Measurements from ENCODE around the gene MAPK8. TPM values are rescaled to one million over a fixed set of nuclear protein-coding genes. Genes with fewer than 3 reads are reported as not detected.

Gene MAPK8
- total and polyA plus RNA-seq, 12 donors, result 7.4 to 41.9 (median 30.0) TPM

DNA sequence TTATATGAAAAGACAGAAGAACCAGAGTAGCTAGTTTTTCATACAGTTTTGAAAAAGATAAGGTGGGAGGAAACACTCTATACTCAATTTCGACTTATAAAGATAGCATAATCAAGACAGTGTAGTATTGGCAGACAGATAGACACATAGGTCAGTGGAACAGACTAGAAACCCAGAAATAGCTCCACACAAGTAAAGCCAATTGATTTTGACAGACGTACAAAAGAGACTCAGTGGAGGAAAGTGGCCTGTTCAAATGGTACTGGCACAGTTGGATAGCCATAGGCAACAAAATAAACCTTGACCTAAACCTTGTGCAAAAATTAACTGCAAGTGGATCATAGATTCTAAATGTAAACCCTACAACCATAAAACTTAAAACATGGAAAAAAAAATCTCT is 46.8 kb downstream of the MAPK8 start:
- Histone ChIP-seq H3K27me3 (no peaks in the 10 kb centered on the region), H3K9me3 (peaks cover 0 to 12% (median 3%) of the 10 kb centered on the region in 11 donors), H3K36me3 (no peaks in the 10 kb centered on the region), H3K27ac (no peak overlapping the region), H3K4me3 (no peak overlapping the region), H3K4me1 (peaks cover 0 to 30% (median 8%) of the 10 kb centered on the region in 9 donors)
- intact Hi-C loops (cut with DNase I), result no loop called here
- TF ChIP-seq, protein P1, sequence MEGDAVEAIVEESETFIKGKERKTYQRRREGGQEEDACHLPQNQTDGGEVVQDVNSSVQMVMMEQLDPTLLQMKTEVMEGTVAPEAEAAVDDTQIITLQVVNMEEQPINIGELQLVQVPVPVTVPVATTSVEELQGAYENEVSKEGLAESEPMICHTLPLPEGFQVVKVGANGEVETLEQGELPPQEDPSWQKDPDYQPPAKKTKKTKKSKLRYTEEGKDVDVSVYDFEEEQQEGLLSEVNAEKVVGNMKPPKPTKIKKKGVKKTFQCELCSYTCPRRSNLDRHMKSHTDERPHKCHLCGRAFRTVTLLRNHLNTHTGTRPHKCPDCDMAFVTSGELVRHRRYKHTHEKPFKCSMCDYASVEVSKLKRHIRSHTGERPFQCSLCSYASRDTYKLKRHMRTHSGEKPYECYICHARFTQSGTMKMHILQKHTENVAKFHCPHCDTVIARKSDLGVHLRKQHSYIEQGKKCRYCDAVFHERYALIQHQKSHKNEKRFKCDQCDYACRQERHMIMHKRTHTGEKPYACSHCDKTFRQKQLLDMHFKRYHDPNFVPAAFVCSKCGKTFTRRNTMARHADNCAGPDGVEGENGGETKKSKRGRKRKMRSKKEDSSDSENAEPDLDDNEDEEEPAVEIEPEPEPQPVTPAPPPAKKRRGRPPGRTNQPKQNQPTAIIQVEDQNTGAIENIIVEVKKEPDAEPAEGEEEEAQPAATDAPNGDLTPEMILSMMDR (IDR thresholded peaks at IDR 0.05), result no peak
- ATAC-seq (peak in 1 of 8 donors; percentile 33), DNase-seq (no peak)
- WGBS, 2 donors, result 38 to 39% methylated on average over 2 of the region's 2 CpGs

- no peak overlapping the region for H3K4me3 ChIP-seq
- peaks cover 0 to 56% (median 25%) of the 10 kb centered on the region in 9 donors for H3K4me1 ChIP-seq
- peak in 1 of 8 donors; percentile 44 for ATAC-seq
- intact Hi-C loops (cut with DNase I), result no loop called here
- DNase-seq, result no peak
- H3K36me3 ChIP-seq, result no peaks in the 10 kb centered on the region
- no peaks in the 10 kb centered on the region for H3K27me3 ChIP-seq
- H3K27ac ChIP-seq, result peak overlapping the region in 1 of 10 donors; percentile 29
- TF ChIP-seq, protein P1 (IDR thresholded peaks at IDR 0.05), result no peak
- peaks cover 0 to 6% (median 0%) of the 10 kb centered on the region in 11 donors for H3K9me3 ChIP-seq
- WGBS, 2 donors, result 78 to 83% methylated on average over 5 of the region's 5 CpGs
Observed at GRCh38 chr10:48357631-48358030, 51.2 kb downstream of the MAPK8 start.

DNA sequence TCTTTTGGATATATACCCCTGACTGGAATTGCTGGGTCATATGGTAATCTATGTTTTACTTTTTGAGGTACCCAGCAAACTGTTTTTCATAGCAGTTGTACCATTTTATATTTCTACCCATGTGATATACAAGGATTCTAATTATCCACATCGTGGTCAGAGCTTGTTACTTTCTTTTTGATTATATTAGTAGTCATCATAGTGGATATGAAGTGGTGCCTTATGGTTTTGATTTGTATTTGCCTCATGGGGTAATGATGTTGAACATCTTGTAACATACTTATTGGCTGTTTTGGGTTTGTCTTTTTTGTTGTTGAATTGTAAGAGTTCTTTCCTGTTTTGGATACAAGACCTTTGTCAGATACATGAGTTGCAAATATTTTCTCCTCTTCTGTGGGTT is 51.7 kb downstream of the MAPK8 start:
- intact Hi-C loops (cut with DNase I), result no loop called here
- no peak for ATAC-seq
- no peak overlapping the region for H3K4me3 ChIP-seq
- peak overlapping the region in 1 of 10 donors; percentile 29 for H3K27ac ChIP-seq
- peaks cover 0 to 52% (median 25%) of the 10 kb centered on the region in 9 donors for H3K4me1 ChIP-seq
- no peaks in the 10 kb centered on the region for H3K36me3 ChIP-seq
- TF ChIP-seq, protein P1 (IDR thresholded peaks at IDR 0.05), result no peak
- peaks cover 0 to 6% (median 0%) of the 10 kb centered on the region in 11 donors for H3K9me3 ChIP-seq
- 71 to 88% methylated on average over 1 of the region's 1 CpG for WGBS, 2 donors
- no peaks in the 10 kb centered on the region for H3K27me3 ChIP-seq
- DNase-seq, result no peak

GRCh38 chr10:48358838-48359237 is 52.4 kb downstream of the MAPK8 start:
- 93 to 97% methylated on average over 5 of the region's 5 CpGs for WGBS, 2 donors
- Histone ChIP-seq H3K36me3 (no peaks in the 10 kb centered on the region), H3K4me3 (no peak overlapping the region), H3K27ac (no peak overlapping the region), H3K27me3 (no peaks in the 10 kb centered on the region), H3K9me3 (peaks cover 0 to 6% (median 0%) of the 10 kb centered on the region in 11 donors), H3K4me1 (peaks cover 0 to 50% (median 25%) of the 10 kb centered on the region in 9 donors)
- DNase-seq (no peak), ATAC-seq (no peak)
- TF ChIP-seq, protein P1 (IDR thresholded peaks at IDR 0.05), result no peak
- intact Hi-C loops (cut with DNase I), result no loop called here
